ENCODE data around the gene AMN. TPM values are rescaled to one million over a fixed set of nuclear protein-coding genes. Genes with fewer than 3 reads are reported as not detected.

Gene AMN
- total and polyA plus RNA-seq, 2 experiments from 2014 or later = 0.48 to 1.3 TPM

DNA sequence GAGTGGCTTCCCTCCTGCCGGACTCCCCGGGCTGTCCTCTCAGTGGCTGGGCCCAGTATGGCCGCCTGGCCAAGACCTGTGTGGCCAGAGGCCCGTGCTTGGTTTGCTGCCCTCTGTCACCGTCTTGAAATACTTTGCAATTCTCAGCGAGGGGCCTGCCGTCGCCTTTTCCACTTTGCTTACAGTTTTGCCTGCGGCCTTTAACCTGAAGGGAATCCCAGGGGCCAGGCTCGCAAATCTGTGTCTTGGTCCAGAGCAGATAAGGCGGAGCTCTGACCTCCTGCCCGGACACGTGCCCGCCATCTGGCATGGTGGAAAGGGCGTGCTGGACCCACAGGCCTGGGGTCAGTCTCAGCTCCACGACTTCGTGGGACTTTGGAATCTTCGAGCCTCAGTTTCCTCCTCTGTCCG lies 10.9 kb upstream of the AMN start:
- H3K4me1 ChIP-seq (ENCODE audit: low read depth) = peaks cover 9% of the 10 kb centered on the region
- H3K9me3 ChIP-seq (ENCODE audit: low read depth) = no peaks in the 10 kb centered on the region
- no peaks in the 10 kb centered on the region for H3K27me3 ChIP-seq
- H3K27ac ChIP-seq = peak overlapping the region; percentile 32
- no peak for DNase-seq (ENCODE audit: low read depth in 1 of 2, low spot score in 1 of 2)
- no peaks in the 10 kb centered on the region for H3K36me3 ChIP-seq
- TF ChIP-seq CTCF (IDR thresholded peaks at IDR 0.05; ENCODE audit: low read depth, low read length) = no peak
- no peak overlapping the region for H3K4me3 ChIP-seq

- DNase-seq (ENCODE audit: low read depth in 1 of 2, low spot score in 1 of 2) = no peak
- Histone ChIP-seq H3K4me1 (ENCODE audit: low read depth) (peaks cover 9% of the 10 kb centered on the region), H3K36me3 (no peaks in the 10 kb centered on the region), H3K4me3 (no peak overlapping the region), H3K27ac (peak overlapping the region; percentile 32), H3K9me3 (ENCODE audit: low read depth) (no peaks in the 10 kb centered on the region), H3K27me3 (no peaks in the 10 kb centered on the region)
- TF ChIP-seq CTCF (IDR thresholded peaks at IDR 0.05; ENCODE audit: low read depth, low read length) = no peak
Observed at GRCh38 chr14:102911991-102912761, 10.3 kb upstream of the AMN start.

GRCh38 chr14:102913341-102914211 lies 8.9 kb upstream of the AMN start:
- TF ChIP-seq CTCF (IDR thresholded peaks at IDR 0.05; ENCODE audit: low read depth, low read length) = no peak
- Histone ChIP-seq H3K4me1 (ENCODE audit: low read depth) (peaks cover 9% of the 10 kb centered on the region), H3K36me3 (no peaks in the 10 kb centered on the region), H3K27ac (no peak overlapping the region), H3K27me3 (no peaks in the 10 kb centered on the region), H3K9me3 (ENCODE audit: low read depth) (no peaks in the 10 kb centered on the region), H3K4me3 (no peak overlapping the region)
- no peak for DNase-seq (ENCODE audit: low read depth in 1 of 2, low spot score in 1 of 2)

GRCh38 chr14:102914474-102915291 lies 7.8 kb upstream of the AMN start:
- DNase-seq (ENCODE audit: low read depth in 1 of 2, low spot score in 1 of 2) = no peak
- H3K9me3 ChIP-seq (ENCODE audit: low read depth) = no peaks in the 10 kb centered on the region
- H3K27me3 ChIP-seq = no peaks in the 10 kb centered on the region
- no peak overlapping the region for H3K4me3 ChIP-seq
- peaks cover 9% of the 10 kb centered on the region for H3K4me1 ChIP-seq (ENCODE audit: low read depth)
- no peak for TF ChIP-seq CTCF (IDR thresholded peaks at IDR 0.05; ENCODE audit: low read depth, low read length)
- no peaks in the 10 kb centered on the region for H3K36me3 ChIP-seq
- no peak overlapping the region for H3K27ac ChIP-seq
